Fibroblast of upper back skin (primary cell): ENCODE data around the gene ATP5IF1.

ENCODE experiments used
- DNase-seq: peaks from one replicate; pipeline ENCODE4 v3.0.0-alpha.2; 2013

Gene ATP5IF1

DNA sequence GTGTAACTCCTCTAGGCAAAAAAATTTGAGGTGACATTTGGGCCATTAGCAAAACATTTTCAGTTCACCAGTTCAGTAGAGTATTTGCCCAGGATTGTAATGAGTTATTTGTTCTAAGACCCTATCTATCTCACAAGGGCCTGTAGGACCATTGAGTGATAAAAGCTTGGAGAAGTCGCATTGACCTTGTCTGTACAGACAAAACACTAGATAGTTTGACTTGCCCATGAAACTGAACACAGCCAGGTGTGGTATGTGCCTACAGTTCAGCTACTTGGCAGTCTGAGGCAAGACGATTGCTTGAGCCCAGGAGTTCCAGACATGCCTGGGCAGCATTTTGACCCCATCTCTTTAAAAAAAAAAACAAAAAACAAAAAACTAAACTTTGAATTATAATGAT lies 3.1 kb downstream of the ATP5IF1 start:
- no peak for DNase-seq

DNA sequence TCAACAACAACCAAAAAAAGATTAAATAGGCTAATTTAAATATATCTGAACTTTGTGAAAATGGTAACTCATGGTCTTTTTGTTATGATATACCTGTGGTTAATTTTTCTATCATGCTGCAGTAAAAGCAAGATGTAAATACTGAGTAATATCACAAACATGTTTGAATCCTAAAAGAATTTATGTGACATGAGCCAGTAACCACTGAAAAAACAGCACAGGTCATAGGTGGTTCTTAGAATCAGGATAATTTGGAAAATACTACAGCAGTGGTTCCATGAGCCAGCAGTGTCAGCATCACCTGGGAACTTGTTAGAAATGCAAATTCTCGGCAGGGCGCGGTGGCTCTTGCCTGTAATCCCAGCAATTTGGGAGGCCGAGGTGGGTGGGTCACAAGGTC lies 4.1 kb downstream of the ATP5IF1 start:
- no peak for DNase-seq

DNA sequence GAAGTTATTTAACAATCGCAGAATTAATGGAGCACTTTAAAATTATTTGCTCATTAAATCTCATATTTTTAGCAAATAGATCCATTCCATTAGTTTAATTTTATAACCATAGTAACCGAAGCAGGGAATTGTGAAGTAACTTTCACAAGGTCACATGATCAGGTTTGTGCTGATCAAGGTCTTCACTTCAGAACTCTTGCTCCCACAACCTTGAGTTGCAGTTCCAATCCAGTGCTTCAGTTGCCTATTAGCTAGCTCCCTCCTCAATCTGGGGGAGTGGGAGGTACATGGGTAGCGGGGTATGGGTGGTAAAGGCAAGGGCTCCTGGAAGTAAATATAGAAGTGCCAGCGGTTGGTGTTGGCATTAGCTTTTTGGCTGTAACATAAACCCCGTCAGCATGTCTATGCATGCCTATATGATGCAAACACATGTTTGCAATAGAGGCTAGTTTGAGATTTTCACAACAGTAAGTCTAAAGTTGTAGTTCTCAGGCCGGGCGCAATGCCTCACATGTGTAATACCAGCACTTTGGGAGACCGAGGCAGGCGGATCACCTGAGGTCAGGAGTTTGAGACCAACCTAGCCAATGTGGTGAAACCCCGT lies 5.8 kb downstream of the ATP5IF1 start:
- DNase-seq: no peak

DNA sequence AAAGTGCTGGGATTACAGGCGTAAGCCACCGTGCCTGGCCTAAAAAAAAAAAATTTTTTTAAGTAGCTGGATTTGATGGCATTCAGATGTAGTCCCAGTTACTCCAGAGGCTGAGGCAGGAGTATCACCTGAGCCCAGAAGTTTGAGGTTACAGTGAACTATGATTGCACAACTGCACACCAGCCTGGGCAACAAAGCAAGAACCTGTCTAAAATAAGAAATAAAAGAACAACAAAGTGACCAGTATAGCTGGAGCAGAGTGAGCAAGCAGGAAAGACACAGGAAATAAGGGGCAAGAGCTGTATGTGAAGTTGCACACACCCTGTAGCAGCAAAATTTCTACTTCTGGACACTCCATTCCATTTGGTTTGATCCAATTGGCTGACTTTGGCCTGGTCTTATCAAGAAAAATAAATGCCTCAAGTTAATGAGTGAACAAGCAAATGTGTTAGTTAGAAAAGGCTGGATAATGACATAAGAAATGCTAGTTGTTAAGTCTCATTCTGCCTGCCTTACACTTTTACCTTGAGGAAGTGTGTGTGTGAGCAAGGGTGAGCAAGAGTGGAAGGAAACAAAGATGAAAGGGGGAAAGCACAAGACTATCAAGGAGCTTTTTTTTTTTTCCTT lies 7.9 kb downstream of the ATP5IF1 start:
- no peak for DNase-seq

DNA sequence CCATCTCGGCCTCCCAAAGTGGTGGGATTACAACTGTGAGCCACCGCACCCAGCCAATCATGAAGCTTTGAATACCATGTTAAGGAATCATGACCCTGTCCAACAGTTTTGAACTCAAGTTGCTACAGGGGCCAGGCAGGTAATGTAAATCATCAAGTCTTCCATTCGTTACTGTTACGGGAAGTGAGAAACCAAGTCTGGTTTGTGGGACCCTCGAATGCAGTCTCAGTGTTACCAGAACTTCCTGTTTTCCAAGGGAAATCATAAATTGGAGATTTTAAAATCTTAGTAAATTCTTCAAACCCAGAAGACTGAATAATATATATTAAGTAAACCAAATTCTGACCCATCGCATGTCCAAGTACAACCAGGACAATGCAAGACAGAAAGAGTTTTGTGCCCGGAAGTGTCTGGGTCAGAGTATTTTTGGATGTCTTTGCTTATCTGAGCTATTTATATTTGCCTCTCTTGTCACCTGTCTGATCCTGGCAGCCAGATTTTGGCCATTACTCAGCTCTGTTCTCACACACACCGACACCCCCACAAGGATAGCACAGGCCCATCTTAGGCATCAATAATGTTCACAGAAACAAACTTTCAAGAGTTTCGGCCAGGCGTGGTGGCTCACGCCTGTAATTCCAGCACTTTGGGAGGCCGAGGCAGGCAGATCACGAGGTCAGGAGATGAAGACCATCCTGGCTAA lies 8.8 kb downstream of the ATP5IF1 start:
- no peak for DNase-seq

DNA sequence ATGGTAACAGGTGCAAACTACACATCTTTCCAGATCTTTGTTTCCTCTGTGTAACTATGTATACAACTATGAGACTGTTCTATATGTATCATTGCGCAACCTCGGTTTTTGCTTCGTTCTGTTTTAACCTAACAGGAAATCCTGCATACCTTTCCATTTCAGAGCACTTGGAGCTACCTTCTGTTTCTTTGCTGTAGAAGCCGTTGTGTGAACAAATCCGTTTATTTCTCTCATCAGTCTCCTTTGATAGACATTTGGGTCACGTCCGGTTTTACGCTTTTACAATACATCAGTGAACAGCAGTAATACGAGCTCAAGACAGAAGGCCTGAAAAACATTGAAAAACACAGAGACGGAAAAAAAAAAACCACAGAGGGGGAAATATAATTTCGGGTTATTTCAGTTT lies 10.5 kb downstream of the ATP5IF1 start:
- no peak for DNase-seq

DNA sequence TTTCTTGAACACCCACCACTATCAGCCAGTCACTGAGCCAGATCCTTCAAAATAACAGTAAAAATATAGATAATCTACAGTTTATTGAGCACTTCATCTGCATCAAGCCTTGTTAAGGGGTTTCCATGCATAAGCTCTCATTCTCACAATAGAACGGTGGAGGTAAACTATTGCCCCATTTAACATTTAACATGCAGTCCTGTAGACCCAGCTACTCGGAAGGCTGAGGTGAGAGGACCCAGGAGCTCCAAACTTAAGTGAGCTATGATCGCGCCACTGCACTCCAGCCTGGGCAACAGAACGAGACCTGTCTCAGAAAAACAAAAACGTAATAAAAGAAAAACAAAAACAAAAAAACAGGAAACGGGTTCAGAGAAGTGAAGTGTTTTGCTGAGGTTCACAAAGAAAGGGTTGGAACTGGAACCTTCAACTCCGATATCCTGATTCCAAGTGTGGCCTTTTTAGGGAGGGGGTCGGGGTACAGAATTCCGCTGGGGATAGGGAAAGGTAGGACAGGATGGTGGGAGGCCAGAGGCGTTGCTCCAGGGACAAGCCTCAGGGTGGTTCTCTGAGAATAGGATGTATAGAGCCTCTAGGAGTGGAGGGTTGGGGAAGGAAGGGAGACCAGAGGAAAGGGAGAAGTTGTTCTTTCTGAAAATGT lies 11.8 kb downstream of the ATP5IF1 start:
- DNase-seq: no peak

DNA sequence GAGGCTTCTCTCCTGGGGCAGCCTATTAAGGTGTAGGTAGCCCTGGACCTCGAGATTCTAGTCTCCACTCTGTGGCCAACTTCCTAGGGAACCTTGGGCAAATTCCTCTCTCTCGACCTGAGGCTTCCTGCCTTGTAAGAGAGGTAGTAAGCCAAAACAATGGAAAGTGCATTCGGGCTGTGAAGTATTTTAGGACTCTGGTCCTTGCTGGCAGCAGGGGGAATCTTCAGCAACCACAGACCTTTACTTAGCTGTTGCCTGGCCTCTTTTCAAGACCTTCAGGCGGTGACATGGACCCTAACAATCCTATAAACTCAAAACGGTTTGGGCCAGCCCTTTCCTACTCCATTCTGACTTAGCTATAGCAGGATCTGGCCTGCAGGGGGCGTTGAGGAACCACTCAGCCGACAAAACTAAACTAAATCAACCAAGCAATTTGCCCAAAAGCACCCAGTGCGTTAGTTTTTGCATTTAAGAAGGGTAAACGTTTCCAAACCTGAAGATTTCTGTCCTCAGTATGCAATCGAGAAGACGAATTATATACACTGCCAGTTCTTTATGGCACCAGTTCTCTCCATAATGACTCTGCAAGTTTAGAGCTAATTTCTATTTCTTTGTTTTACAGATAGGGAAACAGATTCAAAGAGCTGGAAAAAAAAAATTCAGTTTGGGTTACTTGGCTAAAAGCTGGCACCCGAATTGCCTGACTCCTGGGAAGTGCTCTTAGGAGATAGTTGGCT lies 12.5 kb downstream of the ATP5IF1 start:
- peak; percentile 79 for DNase-seq

DNA sequence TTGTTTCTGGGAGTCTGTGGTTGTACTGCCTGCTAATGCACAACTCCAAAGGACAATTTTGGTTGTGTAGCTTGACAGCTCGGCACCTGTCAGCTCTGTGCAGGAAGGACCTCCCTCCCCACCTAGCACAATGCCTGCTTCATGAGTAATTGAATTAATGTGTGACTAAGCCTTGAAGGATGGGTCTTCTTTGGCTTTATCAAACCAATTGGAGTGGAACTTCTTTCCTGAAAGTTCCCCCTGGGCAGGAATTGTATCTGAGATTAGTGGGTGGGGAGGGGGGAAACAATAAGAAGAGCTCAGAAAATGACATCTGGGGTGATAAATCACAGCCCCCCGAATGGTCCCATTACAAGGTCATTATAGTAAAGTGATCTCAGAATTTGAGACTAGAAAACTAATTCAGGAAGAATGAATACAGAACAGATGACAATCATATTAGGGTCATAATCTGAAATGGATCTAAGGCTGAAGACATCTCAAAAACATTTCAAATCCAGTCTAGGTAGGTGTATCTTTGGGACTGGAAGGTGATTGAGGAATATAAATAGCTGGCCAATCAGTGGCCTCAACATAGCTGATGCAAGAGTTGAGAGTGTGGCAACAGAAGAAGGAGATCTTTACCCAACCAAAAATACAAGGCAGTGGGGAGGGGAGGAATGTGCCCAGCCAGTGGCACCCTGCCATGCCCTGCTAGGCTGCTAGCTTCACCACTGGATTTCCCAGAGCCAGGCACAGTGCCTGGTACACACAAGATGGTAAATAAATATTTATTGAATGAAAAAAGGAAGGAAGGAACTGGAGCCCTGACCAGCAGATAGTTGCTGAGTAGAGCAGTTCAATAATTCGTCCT lies 13.3 kb downstream of the ATP5IF1 start:
- peak; percentile 84 for DNase-seq

DNA sequence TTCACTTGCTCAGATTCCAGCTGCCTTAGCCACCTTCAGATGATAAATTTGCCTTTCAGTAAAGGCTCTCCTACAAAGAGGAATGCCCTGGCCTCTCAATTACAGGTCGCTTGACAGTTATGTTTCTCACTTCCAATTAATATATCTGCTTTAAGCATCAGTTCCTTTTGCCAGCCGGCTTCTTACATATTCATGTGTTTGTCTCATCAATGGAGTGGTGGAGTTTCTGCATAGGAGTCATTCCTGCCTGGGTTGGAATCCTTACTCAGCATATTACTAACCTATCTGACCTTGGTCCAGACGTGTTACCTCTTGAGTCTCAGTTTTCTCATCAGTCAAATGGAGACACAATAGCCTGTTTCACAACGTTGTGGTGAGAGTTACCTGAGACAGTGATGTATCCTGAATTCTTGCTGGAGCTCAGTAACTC lies 14.0 kb downstream of the ATP5IF1 start:
- DNase-seq: peak; percentile 53

DNA sequence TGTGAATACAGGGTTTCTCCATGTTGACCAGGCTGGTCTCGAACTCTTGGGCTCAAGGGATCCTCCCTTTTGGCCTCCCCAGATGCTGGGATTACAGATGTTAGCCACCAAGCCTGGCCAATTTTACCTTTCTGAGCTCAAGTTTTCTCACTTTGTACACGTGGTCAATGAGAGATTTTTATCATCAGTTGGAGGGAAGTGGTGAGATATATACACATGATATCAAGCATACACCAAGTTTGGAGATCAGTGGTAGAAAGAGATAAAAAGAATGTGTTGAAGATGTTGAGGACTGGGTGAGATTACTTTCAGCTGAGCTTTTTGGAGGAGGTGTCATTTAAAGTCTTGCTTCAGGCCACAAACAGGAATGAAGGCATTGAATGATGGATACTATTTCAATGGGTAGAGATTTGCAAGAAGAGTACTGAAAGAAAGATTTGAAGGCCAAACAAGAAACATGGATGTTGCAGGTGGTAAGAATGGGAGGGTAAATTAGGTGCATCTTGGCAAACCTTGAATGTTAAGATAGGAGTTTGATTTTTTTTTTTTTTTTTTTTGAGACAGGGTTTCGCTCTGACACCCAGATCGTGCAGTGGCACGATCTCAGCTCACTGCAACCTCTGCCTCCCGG lies 20.4 kb downstream of the ATP5IF1 start:
- DNase-seq: no peak

DNA sequence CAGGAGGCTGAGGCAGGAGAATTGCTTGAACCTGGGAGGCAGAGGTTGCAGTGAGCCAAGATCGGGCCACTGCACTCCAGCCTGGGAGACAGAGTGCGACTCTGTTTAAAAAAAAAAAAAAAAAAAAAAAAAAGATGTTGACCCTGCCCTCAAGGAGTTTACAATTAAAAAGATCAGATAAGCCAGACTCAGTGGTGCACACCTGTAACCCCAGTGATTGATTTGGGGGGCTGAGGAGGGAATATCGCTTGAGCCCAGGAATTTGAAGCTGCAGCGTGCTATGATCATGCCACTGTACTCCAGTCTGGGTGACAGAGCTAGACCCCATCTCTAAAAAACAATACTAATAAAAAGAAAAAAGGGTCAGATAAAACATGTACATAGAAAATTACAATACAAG lies 21.8 kb downstream of the ATP5IF1 start:
- no peak for DNase-seq

DNA sequence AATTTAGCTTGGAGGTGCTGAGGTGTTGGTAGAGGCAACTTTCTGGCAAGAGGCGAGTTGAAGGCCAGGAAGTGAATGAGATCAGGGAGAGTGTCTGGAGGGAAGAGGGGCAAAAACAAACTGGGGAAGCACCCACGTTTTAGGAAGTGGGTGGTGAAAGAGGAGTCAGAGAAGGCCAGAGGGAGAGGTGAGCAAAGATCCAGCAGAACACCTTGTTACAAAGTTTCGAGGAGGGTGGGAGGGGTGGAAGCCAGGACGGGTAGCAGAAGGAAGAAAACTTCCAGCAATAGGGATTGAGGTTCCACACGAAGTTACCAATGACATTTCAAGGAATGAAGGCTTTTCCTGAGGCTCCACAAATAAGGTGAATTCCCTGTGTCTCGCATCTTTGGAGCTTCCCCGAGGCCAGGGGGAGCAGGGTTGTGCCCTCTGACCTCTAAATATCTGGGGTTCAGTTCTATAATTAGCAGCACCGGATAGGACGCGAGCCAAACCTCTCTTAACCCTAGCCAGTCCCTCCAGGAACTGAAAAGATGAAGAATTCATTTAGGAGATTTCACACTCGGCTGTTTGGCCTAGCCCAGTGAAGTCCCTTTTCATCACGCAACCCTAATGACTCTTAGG lies 22.8 kb downstream of the ATP5IF1 start:
- peak; percentile 34 for DNase-seq

DNA sequence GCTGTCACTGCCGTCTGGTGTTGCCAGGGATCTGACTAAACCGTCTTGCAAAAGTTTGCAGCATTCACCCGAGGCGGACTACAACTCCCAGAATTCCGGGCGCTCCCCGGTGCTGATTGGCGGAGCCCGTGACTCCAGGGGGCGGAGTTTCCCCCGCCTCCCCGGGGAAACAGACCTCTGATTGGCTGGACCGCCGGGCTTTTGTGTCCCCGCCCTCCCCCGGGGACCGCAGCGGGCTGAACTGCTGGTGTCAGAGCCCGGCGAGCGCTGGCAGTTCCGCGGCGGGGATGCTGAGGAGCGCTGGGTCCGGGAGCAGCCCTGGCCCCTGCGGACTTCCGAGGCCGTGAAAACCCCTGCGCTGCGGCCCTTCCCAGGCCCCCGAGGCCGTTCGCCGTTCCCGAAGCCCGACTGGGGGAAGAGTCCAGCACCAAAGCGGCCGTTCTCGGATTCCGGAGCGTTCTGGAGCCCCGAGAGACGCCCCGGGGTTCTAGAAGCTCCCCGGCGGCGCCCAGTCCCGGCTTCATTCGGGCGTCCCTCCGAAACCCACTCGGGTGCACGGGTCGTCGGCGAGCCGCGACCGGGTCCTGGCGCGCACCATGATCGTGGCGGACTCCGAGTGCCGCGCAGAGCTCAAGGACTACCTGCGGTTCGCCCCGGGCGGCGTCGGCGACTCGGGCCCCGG lies 23.5 kb downstream of the ATP5IF1 start, which contains the start of gene SESN2:
TSS of gene SESN2 (plus strand) at position 267 of the 682 bp plus-strand sequence. CDS start at position 597, 330 bp downstream.
- peak; percentile 99 for DNase-seq

DNA sequence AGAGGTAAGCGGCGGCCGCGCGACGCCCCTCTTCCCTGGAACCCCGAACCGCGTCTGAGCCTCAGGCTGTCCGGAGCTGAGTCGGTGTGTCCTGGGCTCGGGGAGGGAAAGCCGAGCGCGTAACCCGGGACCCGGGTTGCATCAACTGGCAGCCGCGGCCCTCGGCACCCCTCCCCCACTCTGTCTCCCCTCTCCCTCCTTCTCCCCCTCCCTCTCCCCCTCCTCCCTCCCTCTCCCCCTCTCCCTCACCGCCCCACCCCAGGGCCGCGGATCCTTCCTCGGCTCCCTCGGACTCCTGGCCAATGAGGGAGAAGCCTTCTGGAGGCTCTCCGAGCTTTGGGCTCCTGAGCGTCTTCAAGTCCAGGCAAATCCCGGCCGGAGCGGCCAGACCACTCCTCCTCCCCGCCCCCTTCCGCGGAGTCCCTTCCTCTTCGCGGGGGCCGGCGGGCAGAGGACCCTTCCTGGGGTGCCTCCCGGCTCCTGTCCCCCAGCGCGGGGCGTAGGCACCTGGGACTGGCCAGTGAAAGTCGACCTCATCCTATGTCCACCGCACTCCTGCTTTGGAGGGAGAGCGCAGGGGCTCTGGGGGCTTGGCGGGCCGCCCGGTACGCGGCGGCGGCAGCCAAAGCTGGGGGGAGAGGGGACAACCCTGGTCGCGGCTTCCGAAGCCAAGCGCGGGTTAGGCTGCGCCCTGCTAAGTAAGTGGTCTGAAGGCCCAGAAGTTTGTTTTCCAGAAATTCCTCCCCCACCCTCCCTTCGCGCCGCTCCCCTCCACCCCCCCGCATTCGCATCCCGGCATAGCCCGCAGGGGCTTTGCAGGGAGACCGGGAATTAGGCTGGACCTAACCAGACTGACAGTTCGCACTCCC lies 24.2 kb downstream of the ATP5IF1 start:
- peak; percentile 75 for DNase-seq

DNA sequence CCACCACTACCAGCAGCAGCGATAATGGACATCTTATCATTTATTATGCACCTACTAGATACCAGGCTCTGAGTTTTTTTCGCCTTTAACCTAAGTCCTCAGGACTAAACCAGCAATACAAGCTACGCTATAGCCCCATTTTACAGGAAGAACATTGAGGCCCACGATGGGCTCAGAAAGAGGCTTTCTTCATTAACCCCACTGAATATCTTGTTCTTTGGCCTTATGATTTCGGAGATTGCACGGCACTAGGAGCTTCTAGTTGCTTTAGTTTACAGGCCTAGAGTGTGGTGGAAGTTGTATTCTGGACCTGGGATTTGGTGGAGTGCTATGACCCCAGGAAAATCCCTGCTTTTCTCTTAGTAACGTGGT lies 24.9 kb downstream of the ATP5IF1 start:
- no peak for DNase-seq

DNA sequence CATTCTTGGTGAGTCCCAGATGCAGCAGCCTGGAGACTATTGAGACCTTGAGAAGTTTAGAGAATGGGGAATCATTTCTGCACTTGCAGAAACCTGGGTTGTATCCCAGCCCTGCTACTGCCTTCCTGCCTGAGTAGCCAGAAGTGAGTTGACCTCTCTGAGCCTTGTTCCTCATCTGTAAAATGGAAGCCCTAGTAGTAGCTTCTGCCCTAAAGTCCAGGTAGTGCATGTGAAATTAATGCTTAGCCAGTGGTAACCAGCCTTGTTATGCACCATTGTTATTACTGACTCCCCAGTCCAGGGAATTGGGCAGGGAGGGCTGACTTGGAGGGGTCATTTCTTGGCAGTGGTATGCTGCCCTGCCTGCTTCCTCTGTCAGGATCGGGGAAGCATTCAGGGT lies 29.0 kb downstream of the ATP5IF1 start:
- no peak for DNase-seq

DNA sequence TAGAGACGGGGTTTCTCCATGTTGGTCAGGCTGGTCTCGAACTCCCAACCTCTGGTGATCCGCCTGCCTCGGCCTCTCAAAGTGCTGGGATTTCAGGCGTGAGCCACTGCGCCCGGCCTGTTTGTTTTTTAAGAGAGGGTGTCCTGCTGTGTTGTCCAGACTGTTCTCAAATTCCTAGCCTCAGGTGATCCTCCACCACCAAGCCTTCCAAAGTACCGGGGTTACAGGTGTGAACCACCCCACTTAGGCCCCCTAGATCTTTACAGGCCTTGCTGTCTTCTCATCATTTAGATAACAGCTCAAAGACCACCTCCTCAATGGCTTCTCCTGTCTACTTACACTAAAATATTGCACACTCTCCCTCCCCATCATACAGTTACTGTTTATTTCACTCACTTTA lies 29.7 kb downstream of the ATP5IF1 start:
- DNase-seq: no peak

DNA sequence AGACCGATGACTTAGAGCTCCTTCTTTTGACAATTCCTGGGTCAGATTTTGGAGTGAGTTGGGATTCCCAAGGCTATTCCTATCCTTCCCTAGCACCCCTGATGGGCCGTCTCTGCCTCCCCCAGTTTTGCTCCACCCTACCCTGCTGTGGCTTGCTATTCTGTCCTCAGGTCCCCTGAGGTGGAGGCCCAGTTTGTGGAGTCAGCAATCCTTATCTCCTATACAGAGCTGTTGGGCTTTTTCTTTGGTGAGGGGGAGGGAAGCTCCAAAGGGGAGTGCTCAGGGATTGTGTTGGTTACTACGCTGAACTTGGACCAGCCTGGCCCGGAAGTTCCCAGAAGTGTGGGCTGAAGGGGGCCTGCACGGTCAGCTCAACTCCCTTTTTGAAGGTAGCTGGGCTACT lies 31.0 kb downstream of the ATP5IF1 start:
- no peak for DNase-seq
